ENCODE measurements around the gene STXBP6. TPM values are rescaled to one million over a fixed set of nuclear protein-coding genes. Genes with fewer than 3 reads are reported as not detected.

Gene STXBP6
- total and polyA plus RNA-seq, 2 of the 13 experiments (the other 11 are each of a cell fraction or from before 2014, with no cell fraction given): 35.3 to 42.8 TPM

DNA sequence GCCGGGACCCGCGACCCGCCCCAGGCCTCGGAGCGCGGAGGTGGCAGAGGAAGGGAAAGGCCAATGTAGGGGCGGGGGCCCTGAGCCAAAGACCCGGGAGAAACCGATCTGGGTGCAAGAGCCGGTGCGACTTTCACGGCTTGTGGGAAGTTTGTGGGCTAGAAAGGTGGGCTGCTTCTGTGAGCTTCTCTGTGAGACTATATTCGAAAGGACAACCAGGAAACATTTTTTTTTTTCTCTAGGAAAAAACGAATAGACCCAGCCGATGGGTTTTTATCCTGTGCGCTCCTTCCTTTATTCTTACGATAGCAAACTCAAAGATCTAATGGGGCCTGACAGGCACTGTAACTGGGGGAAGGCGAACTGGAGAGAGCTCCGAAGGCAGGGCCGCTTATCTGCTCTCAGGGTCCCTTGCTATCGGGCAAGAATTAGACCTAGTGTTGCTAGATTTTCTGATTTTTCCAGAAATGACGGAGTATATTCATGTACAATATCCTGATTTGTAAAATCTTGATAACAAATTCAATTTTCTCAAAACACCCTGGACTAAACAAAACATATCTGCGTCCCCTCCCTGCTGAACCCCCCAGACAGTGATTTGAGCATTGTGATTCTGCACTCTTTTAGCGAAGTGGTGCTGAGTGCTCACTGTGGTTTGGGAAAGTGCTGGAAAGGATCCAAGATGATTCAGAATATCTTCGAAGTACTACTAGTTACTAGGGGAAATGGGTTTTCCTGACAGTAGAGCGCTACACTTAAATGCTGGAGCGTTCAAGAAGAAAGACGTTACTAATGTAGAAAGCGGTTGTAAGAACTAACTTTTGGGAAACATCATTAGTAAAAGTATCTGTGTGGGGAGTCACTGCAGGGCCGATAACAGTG, 563 bp upstream of the STXBP6 start (continued):
- TF ChIP-seq TSC22D2 (CRISPR knock-in tag; IDR thresholded peaks at IDR 0.05; ENCODE audit: borderline replicate concordance) (no peak; the same call in 1 of the 2 replicates), WIZ (CRISPR knock-in tag; IDR thresholded peaks at IDR 0.05) (no peak; the same call in 1 of the 2 replicates), RBM39 (IDR thresholded peaks at IDR 0.05; ENCODE audit: low read depth, low read length, poor library complexity, severe bottlenecking) (no peak), AGO2 (optimal IDR thresholded peaks at IDR 0.05; ENCODE audit: low read depth, low read length) (no peak), ZSCAN30 (CRISPR knock-in tag; IDR thresholded peaks at IDR 0.05) (no peak), ZNF614 (CRISPR knock-in tag; IDR thresholded peaks at IDR 0.05; ENCODE audit: borderline replicate concordance) (peak; percentile 62; the same call in 1 of the 2 replicates), KDM1A (CRISPR knock-in tag; IDR thresholded peaks at IDR 0.05) (no peak), SALL1 (CRISPR knock-in tag; IDR thresholded peaks at IDR 0.05) (peak; percentile 1; the same call in 1 of the 2 replicates), NR3C1 (CRISPR knock-in tag; IDR thresholded peaks at IDR 0.05) (no peak), ZMYM3 (CRISPR knock-in tag; IDR thresholded peaks at IDR 0.05) (no peak; the same call in 1 of the 2 replicates), ZNF230 (CRISPR knock-in tag; IDR thresholded peaks at IDR 0.05) (no peak)
- TF ChIP-seq, protein P1, sequence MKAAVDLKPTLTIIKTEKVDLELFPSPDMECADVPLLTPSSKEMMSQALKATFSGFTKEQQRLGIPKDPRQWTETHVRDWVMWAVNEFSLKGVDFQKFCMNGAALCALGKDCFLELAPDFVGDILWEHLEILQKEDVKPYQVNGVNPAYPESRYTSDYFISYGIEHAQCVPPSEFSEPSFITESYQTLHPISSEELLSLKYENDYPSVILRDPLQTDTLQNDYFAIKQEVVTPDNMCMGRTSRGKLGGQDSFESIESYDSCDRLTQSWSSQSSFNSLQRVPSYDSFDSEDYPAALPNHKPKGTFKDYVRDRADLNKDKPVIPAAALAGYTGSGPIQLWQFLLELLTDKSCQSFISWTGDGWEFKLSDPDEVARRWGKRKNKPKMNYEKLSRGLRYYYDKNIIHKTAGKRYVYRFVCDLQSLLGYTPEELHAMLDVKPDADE (CRISPR knock-in tag; IDR thresholded peaks at IDR 0.05): no peak; the same call in 1 of the 2 replicates
- TF ChIP-seq, protein P2, sequence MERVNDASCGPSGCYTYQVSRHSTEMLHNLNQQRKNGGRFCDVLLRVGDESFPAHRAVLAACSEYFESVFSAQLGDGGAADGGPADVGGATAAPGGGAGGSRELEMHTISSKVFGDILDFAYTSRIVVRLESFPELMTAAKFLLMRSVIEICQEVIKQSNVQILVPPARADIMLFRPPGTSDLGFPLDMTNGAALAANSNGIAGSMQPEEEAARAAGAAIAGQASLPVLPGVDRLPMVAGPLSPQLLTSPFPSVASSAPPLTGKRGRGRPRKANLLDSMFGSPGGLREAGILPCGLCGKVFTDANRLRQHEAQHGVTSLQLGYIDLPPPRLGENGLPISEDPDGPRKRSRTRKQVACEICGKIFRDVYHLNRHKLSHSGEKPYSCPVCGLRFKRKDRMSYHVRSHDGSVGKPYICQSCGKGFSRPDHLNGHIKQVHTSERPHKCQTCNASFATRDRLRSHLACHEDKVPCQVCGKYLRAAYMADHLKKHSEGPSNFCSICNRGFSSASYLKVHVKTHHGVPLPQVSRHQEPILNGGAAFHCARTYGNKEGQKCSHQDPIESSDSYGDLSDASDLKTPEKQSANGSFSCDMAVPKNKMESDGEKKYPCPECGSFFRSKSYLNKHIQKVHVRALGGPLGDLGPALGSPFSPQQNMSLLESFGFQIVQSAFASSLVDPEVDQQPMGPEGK (CRISPR knock-in tag; IDR thresholded peaks at IDR 0.05): peak; percentile 98
- TF ChIP-seq, protein P3, sequence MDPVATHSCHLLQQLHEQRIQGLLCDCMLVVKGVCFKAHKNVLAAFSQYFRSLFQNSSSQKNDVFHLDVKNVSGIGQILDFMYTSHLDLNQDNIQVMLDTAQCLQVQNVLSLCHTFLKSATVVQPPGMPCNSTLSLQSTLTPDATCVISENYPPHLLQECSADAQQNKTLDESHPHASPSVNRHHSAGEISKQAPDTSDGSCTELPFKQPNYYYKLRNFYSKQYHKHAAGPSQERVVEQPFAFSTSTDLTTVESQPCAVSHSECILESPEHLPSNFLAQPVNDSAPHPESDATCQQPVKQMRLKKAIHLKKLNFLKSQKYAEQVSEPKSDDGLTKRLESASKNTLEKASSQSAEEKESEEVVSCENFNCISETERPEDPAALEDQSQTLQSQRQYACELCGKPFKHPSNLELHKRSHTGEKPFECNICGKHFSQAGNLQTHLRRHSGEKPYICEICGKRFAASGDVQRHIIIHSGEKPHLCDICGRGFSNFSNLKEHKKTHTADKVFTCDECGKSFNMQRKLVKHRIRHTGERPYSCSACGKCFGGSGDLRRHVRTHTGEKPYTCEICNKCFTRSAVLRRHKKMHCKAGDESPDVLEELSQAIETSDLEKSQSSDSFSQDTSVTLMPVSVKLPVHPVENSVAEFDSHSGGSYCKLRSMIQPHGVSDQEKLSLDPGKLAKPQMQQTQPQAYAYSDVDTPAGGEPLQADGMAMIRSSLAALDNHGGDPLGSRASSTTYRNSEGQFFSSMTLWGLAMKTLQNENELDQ (CRISPR knock-in tag; IDR thresholded peaks at IDR 0.05; ENCODE audit: borderline replicate concordance): no peak
- TF ChIP-seq, protein P4, sequence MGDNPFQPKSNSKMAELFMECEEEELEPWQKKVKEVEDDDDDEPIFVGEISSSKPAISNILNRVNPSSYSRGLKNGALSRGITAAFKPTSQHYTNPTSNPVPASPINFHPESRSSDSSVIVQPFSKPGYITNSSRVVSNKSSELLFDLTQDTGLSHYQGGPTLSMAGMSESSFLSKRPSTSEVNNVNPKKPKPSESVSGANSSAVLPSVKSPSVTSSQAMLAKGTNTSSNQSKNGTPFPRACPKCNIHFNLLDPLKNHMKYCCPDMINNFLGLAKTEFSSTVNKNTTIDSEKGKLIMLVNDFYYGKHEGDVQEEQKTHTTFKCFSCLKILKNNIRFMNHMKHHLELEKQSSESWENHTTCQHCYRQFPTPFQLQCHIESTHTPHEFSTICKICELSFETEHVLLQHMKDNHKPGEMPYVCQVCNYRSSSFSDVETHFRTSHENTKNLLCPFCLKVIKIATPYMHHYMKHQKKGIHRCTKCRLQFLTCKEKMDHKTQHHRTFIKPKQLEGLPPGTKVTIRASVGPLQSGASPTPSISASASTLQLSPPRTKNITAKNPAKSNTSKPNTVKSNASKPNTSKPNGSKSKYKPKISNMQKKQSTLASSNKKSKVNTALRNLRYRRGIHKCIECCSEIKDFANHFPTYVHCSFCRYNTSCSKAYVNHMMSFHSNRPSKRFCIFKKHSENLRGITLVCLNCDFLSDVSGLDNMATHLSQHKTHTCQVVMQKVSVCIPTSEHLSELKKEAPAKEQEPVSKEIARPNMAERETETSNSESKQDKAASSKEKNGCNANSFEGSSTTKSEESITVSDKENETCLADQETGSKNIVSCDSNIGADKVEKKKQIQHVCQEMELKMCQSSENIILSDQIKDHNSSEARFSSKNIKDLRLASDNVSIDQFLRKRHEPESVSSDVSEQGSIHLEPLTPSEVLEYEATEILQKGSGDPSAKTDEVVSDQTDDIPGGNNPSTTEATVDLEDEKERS (CRISPR knock-in tag; IDR thresholded peaks at IDR 0.05): no peak
- TF ChIP-seq, protein P5, sequence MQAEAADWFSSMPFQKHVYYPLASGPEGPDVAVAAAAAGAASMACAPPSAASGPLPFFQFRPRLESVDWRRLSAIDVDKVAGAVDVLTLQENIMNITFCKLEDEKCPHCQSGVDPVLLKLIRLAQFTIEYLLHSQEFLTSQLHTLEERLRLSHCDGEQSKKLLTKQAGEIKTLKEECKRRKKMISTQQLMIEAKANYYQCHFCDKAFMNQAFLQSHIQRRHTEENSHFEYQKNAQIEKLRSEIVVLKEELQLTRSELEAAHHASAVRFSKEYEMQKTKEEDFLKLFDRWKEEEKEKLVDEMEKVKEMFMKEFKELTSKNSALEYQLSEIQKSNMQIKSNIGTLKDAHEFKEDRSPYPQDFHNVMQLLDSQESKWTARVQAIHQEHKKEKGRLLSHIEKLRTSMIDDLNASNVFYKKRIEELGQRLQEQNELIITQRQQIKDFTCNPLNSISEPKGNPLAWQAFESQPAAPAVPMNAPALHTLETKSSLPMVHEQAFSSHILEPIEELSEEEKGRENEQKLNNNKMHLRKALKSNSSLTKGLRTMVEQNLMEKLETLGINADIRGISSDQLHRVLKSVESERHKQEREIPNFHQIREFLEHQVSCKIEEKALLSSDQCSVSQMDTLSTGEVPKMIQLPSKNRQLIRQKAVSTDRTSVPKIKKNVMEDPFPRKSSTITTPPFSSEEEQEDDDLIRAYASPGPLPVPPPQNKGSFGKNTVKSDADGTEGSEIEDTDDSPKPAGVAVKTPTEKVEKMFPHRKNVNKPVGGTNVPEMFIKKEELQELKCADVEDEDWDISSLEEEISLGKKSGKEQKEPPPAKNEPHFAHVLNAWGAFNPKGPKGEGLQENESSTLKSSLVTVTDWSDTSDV (CRISPR knock-in tag; IDR thresholded peaks at IDR 0.05): no peak

Data from HepG2 (cell line).